Kidney (tissue), 14 donors: ENCODE data around the gene EIF2D. TPM values are rescaled to one million over a fixed set of nuclear protein-coding genes. Genes with fewer than 3 reads are reported as not detected.
"Not testable (repeated sequence)": the region's sequence is repeated elsewhere in the genome, so short reads cannot be mapped to it uniquely, and the experiment has no call there.

Source experiments
- DNase-seq, 5 donors: peaks; one replicate each; pipeline ENCODE4 v3.0.0-alpha.2; 2013 to 2020
- FAIRE-seq: peaks from 2 replicates; lab custom pipeline; 2012; peaks lifted over from hg19 to GRCh38; lab: Jason Lieb, UNC
- H3K27ac ChIP-seq, 2 donors: one replicate each; pipeline ENCODE4 v1.7.0; 2013; ENCODE audit warnings: low read depth in 2 of 2, low read length in 2 of 2, inconsistent platforms in 1 of 2
- H3K27me3 ChIP-seq: one replicate; pipeline ENCODE4 v1.7.1; 2013; ENCODE audit warnings: low read length, inconsistent platforms; ENCODE audit not compliant: control insufficient read depth, insufficient read depth
- H3K36me3 ChIP-seq, 3 donors: one replicate each; pipeline versions ENCODE4 v1.7.0 to v1.7.1; 2013; ENCODE audit warnings: low read length in 3 of 3, control low read depth in 1 of 3, inconsistent platforms in 1 of 3; ENCODE audit not compliant: insufficient read depth in 3 of 3, control insufficient read depth in 2 of 3
- H3K4me1 ChIP-seq, 3 donors: one replicate each; pipeline versions ENCODE4 v1.7.0 to v1.7.1; 2013; ENCODE audit warnings: low read length in 3 of 3, inconsistent platforms in 1 of 3, low read depth in 1 of 3; ENCODE audit not compliant: control insufficient read depth in 2 of 3, insufficient read depth in 2 of 3
- H3K4me3 ChIP-seq, 3 donors: one replicate each; pipeline versions ENCODE4 v1.7.0 to v1.8.1; 2013; ENCODE audit warnings: low read length in 3 of 3, control low read depth in 1 of 3, inconsistent platforms in 1 of 3
- H3K9ac ChIP-seq, 3 donors: one replicate each; pipeline versions ENCODE4 v1.7.0 to v1.7.1; 2013; ENCODE audit warnings: low read length in 3 of 3, control low read depth in 1 of 3, inconsistent platforms in 1 of 3
- H3K9me3 ChIP-seq, 3 donors: one replicate each; pipeline versions ENCODE4 v1.7.0 to v1.7.1; 2013; ENCODE audit warnings: low read length in 3 of 3, control low read depth in 1 of 3, inconsistent platforms in 1 of 3; ENCODE audit not compliant: control insufficient read depth in 2 of 3, insufficient read depth in 1 of 3
- intact Hi-C: fragments of 100-400 bp; cut with DNase I; formaldehyde crosslinking; loops from one replicate; pipeline ENCODE4 v1.11.1; 2022
- polyA plus RNA-seq: library from polyadenylated mRNA; stranded (reverse); fragments of 350-450 nt; fragmentation: Illumina TruSeq; extraction: RNeasy Lipid Tissue Mini Kit (QIAGEN cat#74804); gene quantifications from one replicate; pipeline ENCODE4 v1.2.3, GENCODE V29; 2014; ENCODE audit warnings: low read depth, low replicate concordance; ENCODE audit not compliant: insufficient read depth
- total RNA-seq: library from RNA; stranded (reverse); fragmentation: NEBNext Ultra II Directional; extraction: Animal tissue kit (Norgen Biotek cat#: 25700); gene quantifications from one replicate; pipeline ENCODE4 v1.2.1, GENCODE V29; 2021
- TF ChIP-seq, protein P1 (sequence below): IDR thresholded peaks from 3 replicates; pipeline ENCODE4 v1.5.1; 2012; ENCODE audit warnings: mild to moderate bottlenecking, moderate library complexity, borderline replicate concordance; ENCODE audit not compliant: insufficient read depth; ENCODE audit errors: extremely low read depth
- donor health status: control.
- donor health status: control.
- donor health status: control.
- donor health status: control.
- donor health status: control.
- donor health status: DM: yes; HTN: yes; CAD: no.
- donor health status: Normal renal cell carcinoma (clear cell type).

EIF2D gene
- total and polyA plus RNA-seq, 2 donors from 2014 or later = 44.5 to 45.1 TPM

DNA sequence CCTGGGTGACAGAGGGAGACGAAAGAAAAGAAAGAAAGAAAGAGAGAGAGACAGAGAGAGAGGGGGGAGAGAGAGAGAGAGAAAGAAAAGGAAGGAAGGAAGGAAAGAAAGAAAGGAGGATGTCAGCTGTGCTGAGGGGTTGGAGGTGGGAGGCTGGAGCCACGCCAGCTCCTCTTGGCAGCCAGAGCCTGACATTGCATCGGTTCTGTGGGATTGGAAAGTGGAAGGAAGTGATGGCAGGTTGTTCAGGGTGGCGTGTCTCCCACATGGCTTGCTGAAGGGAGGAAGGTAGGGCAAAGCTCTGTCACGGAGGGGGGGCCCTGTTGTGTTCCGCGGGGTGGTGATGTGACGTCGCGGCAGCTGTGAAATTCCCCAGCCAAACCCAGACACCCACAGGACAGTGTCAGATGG is 30.7 kb downstream of the EIF2D start:
- TF ChIP-seq, protein P1, sequence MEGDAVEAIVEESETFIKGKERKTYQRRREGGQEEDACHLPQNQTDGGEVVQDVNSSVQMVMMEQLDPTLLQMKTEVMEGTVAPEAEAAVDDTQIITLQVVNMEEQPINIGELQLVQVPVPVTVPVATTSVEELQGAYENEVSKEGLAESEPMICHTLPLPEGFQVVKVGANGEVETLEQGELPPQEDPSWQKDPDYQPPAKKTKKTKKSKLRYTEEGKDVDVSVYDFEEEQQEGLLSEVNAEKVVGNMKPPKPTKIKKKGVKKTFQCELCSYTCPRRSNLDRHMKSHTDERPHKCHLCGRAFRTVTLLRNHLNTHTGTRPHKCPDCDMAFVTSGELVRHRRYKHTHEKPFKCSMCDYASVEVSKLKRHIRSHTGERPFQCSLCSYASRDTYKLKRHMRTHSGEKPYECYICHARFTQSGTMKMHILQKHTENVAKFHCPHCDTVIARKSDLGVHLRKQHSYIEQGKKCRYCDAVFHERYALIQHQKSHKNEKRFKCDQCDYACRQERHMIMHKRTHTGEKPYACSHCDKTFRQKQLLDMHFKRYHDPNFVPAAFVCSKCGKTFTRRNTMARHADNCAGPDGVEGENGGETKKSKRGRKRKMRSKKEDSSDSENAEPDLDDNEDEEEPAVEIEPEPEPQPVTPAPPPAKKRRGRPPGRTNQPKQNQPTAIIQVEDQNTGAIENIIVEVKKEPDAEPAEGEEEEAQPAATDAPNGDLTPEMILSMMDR = no peak
- no peak for DNase-seq
- H3K36me3 ChIP-seq = no peaks in the 10 kb centered on the region
- no peaks in the 10 kb centered on the region for H3K9me3 ChIP-seq
- H3K4me1 ChIP-seq = no peaks in the 10 kb centered on the region
- H3K27me3 ChIP-seq = no peaks in the 10 kb centered on the region
- no peak overlapping the region for H3K27ac ChIP-seq
- H3K4me3 ChIP-seq = no peak overlapping the region
- FAIRE-seq = no peak
- intact Hi-C loops = loop anchor here (5.0 kb wide), 2 partner anchors 34 to 89 kb away; no protein-coding TSS in a partner anchor
- no peak overlapping the region for H3K9ac ChIP-seq

DNA sequence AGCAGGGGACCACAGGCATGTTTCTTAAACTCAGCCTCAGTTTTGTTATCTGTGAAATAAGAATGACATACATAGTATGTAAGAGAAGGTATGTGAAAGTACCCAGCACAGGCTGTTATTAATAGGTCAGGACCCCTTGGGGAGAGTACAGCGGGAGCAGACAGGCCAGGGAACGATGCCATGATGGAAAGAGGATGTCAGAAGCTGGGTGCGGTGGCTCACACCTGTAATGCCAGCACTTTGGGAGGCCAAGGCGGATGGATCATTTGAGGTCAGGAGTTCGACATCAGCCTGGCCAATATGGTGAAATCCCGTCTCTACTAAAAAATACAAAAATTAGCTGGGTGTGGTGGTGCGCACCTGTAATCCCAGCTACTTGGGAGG is 31.2 kb downstream of the EIF2D start:
- not testable (repeated sequence) for FAIRE-seq

DNA sequence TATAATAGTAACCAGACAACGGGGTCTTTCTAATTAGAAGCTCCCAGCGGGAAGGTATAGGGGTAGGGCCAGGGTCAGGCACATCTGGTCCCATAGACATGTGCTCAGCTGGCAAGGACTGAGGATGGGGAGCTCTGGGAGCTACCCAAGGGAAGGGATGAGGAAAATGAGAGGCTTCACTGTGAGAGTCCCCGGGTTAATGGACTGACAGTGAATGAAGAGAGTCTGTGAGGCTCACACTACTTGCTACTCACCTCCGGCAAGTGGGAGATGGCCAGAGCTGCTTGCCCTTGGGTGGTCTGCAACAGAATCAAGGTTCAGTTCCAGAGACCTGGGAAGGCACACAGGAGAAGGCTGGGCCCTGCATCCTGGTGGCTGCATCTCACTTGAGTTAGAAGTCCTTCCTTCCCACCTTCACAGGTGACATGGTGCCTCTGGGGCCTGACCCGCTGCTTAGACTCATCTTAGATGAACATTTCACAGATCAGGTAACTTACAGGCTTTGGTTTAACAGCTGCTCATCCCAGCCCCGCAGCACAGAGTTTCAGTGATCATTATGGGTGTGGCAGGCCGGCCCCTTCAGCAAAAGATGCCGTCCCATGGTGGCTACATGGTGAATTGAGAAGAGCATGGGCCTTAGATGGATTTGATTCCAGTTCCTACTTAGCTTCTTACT is 31.7 kb downstream of the EIF2D start:
- no peak overlapping the region for H3K9ac ChIP-seq
- no peaks in the 10 kb centered on the region for H3K9me3 ChIP-seq
- FAIRE-seq (no peak), DNase-seq (no peak)
- intact Hi-C loops = loop anchor here (5.0 kb wide), 2 partner anchors 33 to 88 kb away; no protein-coding TSS in a partner anchor
- TF ChIP-seq, protein P1 = no peak
- H3K27me3 ChIP-seq = no peaks in the 10 kb centered on the region
- H3K4me1 ChIP-seq = peaks cover 0 to 4% (median 0%) of the 10 kb centered on the region in 3 donors
- no peaks in the 10 kb centered on the region for H3K36me3 ChIP-seq
- no peak overlapping the region for H3K4me3 ChIP-seq
- H3K27ac ChIP-seq = peak overlapping the region in 1 of 2 donors; percentile 20

More for the DNA sequence above, 31.2 kb downstream of the EIF2D start:
- not testable (repeated sequence) for H3K9me3 ChIP-seq, H3K27ac ChIP-seq, H3K4me1 ChIP-seq, H3K4me3 ChIP-seq, DNase-seq, H3K27me3 ChIP-seq, H3K9ac ChIP-seq, H3K36me3 ChIP-seq
- intact Hi-C loops = loop anchor here (5.0 kb wide), 2 partner anchors 34 to 89 kb away; no protein-coding TSS in a partner anchor

DNA sequence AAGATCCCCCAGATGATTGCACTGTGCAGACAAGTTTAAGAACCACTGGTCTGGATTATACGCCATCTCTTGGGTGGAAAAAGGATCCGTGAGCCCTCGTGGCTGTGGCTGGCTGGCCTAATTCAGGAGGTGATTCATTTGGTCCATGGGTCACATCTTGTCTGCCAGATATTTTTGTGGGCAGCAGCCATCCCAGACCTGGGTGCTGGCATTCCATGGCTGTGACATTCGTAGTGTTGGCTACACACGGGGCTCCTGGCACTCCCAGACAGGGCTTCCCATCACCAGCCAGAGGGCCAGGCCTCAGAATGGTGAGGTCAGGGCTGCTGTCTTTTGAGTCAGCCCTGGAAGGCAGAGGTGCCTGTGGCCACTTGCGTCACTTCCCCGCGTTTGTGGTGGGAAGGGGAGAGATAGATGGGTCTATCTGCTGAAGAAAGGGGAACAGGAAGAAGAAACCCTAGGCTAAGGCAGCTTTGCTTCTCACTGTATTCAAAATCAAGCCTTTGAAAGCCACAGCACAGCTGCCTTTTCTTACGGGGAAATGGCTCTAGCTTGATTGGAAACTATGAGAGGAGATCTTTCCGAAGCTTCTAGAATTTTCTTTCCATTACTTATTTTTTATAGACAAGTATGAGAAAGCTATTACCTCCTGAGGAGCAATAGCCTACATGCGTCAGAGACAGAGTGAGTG is 32.4 kb downstream of the EIF2D start:
- intact Hi-C loops = loop anchor here (5.0 kb wide), 2 partner anchors 33 to 88 kb away; no protein-coding TSS in a partner anchor
- FAIRE-seq (no peak), DNase-seq (peak in 1 of 5 donors; percentile 89)
- Histone ChIP-seq H3K4me1 (peaks cover 0 to 6% (median 0%) of the 10 kb centered on the region in 3 donors), H3K9ac (no peak overlapping the region), H3K4me3 (no peak overlapping the region), H3K36me3 (no peaks in the 10 kb centered on the region), H3K27me3 (no peaks in the 10 kb centered on the region), H3K27ac (peak overlapping the region in 1 of 2 donors; percentile 42), H3K9me3 (no peaks in the 10 kb centered on the region)
- TF ChIP-seq, protein P1 = no peak
